Measurements from ENCODE around the gene THEMIS2. TPM values are rescaled to one million over a fixed set of nuclear protein-coding genes. Genes with fewer than 3 reads are reported as not detected.

The THEMIS2 gene
- total and polyA plus RNA-seq, 9 of the 15 experiments (the other 6 are each of a cell fraction or from before 2014, with no cell fraction given) = 2.3 to 12.7 (median 8.0) TPM

DNA sequence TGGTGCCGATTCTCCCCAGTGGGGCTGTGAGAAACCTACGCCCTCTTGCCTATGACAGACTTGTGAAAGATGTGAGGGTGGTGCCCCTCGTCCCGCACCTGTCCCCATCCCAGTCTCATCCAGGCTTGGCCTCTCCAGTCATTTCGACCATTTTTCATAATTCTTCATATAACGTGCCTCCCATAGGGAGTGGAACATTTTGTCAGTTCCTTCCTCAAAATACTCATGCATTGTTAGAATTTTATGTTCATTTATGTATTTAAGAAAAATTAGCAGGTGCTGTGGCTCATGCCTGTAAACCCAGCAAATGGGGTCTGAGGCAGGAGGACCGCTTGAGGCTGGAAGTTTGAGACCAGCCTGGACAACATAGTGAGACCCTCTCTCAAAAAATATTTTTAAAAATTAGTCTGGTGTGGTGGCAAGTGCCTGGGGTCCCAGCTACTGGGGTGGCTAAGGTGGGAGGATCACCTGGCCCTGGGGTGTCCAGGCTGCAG lies 42.8 kb downstream of the THEMIS2 start (continued):
- TF ChIP-seq, protein P1, sequence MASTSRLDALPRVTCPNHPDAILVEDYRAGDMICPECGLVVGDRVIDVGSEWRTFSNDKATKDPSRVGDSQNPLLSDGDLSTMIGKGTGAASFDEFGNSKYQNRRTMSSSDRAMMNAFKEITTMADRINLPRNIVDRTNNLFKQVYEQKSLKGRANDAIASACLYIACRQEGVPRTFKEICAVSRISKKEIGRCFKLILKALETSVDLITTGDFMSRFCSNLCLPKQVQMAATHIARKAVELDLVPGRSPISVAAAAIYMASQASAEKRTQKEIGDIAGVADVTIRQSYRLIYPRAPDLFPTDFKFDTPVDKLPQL (IDR thresholded peaks at IDR 0.05; ENCODE audit: extremely low read depth, insufficient read length) = no peak
- no peak for TF ChIP-seq ZNF324 (CRISPR knock-in tag; IDR thresholded peaks at IDR 0.05)
- no peak for TF ChIP-seq CREM (IDR thresholded peaks at IDR 0.05; ENCODE audit: low read depth)
- TF ChIP-seq SMARCE1 (IDR thresholded peaks at IDR 0.05) = no peak
- no peak for TF ChIP-seq CC2D1A (IDR thresholded peaks at IDR 0.05)
- TF ChIP-seq ETV5 (CRISPR knock-in tag; IDR thresholded peaks at IDR 0.05; ENCODE audit: low read depth) = no peak
- no peak for TF ChIP-seq ZNF347 (CRISPR knock-in tag; IDR thresholded peaks at IDR 0.05; ENCODE audit: low read depth)
- peak; percentile 82; the same call in 1 of the 2 replicates for TF ChIP-seq HDAC8 (tag; IDR thresholded peaks at IDR 0.05)
- TF ChIP-seq ZNF766 (CRISPR knock-in tag; conservative IDR thresholded peaks at IDR 0.05) = no peak
- TF ChIP-seq ZNF561 (CRISPR knock-in tag; conservative IDR thresholded peaks at IDR 0.05) = no peak
- no peak for TF ChIP-seq BRD9 (IDR thresholded peaks at IDR 0.05; ENCODE audit: low read depth, partially characterized antibody)
- TF ChIP-seq NCOA4 (IDR thresholded peaks at IDR 0.05; ENCODE audit: partially characterized antibody) = no peak
- TF ChIP-seq SP2 (IDR thresholded peaks at IDR 0.05; ENCODE audit: extremely low read depth, low read depth, low read length, poor library complexity, severe bottlenecking) = no peak
- no peak for TF ChIP-seq NFYB (IDR thresholded peaks at IDR 0.05; ENCODE audit: extremely low read depth, insufficient read length)
- no peak for TF ChIP-seq ZNF140 (CRISPR knock-in tag; IDR thresholded peaks at IDR 0.05)
- TF ChIP-seq, protein P2, sequence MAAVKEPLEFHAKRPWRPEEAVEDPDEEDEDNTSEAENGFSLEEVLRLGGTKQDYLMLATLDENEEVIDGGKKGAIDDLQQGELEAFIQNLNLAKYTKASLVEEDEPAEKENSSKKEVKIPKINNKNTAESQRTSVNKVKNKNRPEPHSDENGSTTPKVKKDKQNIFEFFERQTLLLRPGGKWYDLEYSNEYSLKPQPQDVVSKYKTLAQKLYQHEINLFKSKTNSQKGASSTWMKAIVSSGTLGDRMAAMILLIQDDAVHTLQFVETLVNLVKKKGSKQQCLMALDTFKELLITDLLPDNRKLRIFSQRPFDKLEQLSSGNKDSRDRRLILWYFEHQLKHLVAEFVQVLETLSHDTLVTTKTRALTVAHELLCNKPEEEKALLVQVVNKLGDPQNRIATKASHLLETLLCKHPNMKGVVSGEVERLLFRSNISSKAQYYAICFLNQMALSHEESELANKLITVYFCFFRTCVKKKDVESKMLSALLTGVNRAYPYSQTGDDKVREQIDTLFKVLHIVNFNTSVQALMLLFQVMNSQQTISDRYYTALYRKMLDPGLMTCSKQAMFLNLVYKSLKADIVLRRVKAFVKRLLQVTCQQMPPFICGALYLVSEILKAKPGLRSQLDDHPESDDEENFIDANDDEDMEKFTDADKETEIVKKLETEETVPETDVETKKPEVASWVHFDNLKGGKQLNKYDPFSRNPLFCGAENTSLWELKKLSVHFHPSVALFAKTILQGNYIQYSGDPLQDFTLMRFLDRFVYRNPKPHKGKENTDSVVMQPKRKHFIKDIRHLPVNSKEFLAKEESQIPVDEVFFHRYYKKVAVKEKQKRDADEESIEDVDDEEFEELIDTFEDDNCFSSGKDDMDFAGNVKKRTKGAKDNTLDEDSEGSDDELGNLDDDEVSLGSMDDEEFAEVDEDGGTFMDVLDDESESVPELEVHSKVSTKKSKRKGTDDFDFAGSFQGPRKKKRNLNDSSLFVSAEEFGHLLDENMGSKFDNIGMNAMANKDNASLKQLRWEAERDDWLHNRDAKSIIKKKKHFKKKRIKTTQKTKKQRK (IDR thresholded peaks at IDR 0.05; ENCODE audit: borderline replicate concordance, low read depth, low read length) = no peak
- TF ChIP-seq CAMTA2 (CRISPR knock-in tag; conservative IDR thresholded peaks at IDR 0.05) = no peak
- TF ChIP-seq BCOR (IDR thresholded peaks at IDR 0.05) = peak; percentile 46; the same call in 1 of the 2 replicates
- no peak for TF ChIP-seq PML (IDR thresholded peaks at IDR 0.05; ENCODE audit: low read length)
- TF ChIP-seq, protein P3, sequence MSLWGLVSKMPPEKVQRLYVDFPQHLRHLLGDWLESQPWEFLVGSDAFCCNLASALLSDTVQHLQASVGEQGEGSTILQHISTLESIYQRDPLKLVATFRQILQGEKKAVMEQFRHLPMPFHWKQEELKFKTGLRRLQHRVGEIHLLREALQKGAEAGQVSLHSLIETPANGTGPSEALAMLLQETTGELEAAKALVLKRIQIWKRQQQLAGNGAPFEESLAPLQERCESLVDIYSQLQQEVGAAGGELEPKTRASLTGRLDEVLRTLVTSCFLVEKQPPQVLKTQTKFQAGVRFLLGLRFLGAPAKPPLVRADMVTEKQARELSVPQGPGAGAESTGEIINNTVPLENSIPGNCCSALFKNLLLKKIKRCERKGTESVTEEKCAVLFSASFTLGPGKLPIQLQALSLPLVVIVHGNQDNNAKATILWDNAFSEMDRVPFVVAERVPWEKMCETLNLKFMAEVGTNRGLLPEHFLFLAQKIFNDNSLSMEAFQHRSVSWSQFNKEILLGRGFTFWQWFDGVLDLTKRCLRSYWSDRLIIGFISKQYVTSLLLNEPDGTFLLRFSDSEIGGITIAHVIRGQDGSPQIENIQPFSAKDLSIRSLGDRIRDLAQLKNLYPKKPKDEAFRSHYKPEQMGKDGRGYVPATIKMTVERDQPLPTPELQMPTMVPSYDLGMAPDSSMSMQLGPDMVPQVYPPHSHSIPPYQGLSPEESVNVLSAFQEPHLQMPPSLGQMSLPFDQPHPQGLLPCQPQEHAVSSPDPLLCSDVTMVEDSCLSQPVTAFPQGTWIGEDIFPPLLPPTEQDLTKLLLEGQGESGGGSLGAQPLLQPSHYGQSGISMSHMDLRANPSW (CRISPR knock-in tag; IDR thresholded peaks at IDR 0.05) = peak; percentile 14; the same call in 1 of the 2 replicates
- TF ChIP-seq TRIM24 (IDR thresholded peaks at IDR 0.05) = peak in 1 of 2 experiments; percentile 1; a peak in 2 of 4 replicates
- peak; percentile 33; the same call in 1 of the 2 replicates for TF ChIP-seq RNF2 (IDR thresholded peaks at IDR 0.05)
- TF ChIP-seq NR1H2 (CRISPR knock-in tag; IDR thresholded peaks at IDR 0.05) = no peak; the same call in 1 of the 2 replicates
- 0 out of 4 replicates have a peak, but pooled peaks of 1 of the 2 experiments have one; percentile 1 for TF ChIP-seq CSDE1 (IDR thresholded peaks at IDR 0.05)
- TF ChIP-seq BRCA1 (IDR thresholded peaks at IDR 0.05) = no peak
- peak; percentile 11; the same call in 1 of the 2 replicates for TF ChIP-seq BRCA1 (CRISPR knock-in tag; IDR thresholded peaks at IDR 0.05)
